ENCODE data around the gene UBL4A.

The UBL4A gene

GRCh38 chrX:154436983-154437752 lies 49.2 kb downstream of the UBL4A start, which contains the start of gene GDI1:
Gene GDI1 (plus strand): TSS chrX:154437154. CDS start chrX:154437255, 101 bp downstream.
- DNase-seq, result peak; percentile 48 to 81 (median 62)

GRCh38 chrX:154436374-154436982 lies 49.9 kb downstream of the UBL4A start:
- peak; percentile 41 to 81 (median 61) for DNase-seq

- DNase-seq, result no peak
Observed at GRCh38 chrX:154435171-154435733, 51.2 kb downstream of the UBL4A start.

- DNase-seq, result no peak
Observed at GRCh38 chrX:154434394-154435168, 51.8 kb downstream of the UBL4A start.
